Measurements from ENCODE around the gene SLC41A3.
"Not testable (repeated sequence)": the region's sequence is repeated elsewhere in the genome, so short reads cannot be mapped to it uniquely, and the experiment has no call there.

SLC41A3 gene

DNA sequence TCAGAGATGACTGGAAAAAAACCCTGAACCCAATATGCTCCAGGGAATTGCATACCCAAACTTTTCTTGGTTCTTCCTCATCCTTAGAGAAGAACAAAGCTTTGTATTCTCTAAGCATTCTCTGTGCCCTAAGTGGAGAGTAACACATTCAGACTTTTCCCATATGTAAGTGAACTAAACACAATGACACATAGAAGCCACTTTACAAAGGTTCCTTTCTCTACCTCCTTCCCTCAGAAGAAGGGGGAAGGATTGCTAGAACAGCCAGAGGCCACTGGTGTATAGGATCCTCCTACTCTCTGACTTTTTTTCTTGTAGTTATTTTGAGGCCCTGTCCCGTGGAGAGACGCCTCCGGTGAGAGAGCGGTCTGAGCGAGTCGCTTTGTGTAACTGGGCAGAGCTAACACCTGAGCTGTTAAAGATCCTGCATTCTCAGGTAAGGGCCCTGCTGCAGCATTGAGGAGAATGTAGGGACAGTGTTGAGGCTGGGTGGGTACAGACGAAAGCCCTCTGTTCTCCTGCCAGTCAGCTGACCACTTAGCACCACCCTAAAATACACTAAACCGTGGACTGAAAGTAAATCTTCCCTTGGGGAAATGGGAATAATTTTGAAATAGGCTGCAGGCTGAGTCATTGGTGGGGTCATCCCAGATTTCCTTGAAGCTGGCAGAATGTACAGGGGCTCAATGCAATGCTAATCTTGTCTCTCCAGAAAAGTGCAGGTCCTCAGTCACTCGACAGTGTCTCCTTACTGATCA, 108.5 kb downstream of the SLC41A3 start:
- not testable (repeated sequence) for DNase-seq

GRCh38 chr3:125971997-125972944, 111.7 kb downstream of the SLC41A3 start:
- DNase-seq, result peak; percentile 18

GRCh38 chr3:125968701-125969592, 115.0 kb downstream of the SLC41A3 start, which contains the start of gene ROPN1B:
Gene ROPN1B (plus strand): TSS chr3:125969178. CDS start chr3:125972055, 2,877 bp downstream.
- not testable (repeated sequence) for DNase-seq

DNA sequence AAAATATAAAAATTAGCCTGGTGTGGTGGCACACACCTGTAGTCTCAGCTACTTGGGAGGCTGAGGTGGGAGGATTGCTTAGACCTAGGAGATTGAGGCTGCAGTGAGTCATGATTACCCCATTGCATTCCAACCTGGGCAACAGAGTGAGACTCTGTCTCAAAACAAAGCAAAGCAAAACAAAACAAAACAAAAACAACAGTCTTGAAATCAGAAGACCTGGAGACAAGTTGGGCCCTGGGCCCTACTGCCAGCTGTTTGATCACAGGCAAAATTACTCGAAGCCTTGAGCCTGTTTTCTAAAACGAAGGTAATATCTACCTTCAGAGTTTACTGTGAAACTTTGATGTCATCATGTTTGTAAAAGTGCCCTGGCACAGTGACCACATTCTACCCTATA, 115.8 kb downstream of the SLC41A3 start:
- not testable (repeated sequence) for DNase-seq

- no peak for DNase-seq
These were observed 116.8 kb downstream of the SLC41A3 start for GRCh38 chr3:125967156-125967555.

- DNase-seq, result no peak
These were observed 118.4 kb downstream of the SLC41A3 start for GRCh38 chr3:125965505-125965904.

GRCh38 chr3:125963834-125964233, 120.1 kb downstream of the SLC41A3 start:
- DNase-seq, result not testable (repeated sequence)

- no peak for DNase-seq
These were observed 122.7 kb downstream of the SLC41A3 start for GRCh38 chr3:125961289-125961589.

DNA sequence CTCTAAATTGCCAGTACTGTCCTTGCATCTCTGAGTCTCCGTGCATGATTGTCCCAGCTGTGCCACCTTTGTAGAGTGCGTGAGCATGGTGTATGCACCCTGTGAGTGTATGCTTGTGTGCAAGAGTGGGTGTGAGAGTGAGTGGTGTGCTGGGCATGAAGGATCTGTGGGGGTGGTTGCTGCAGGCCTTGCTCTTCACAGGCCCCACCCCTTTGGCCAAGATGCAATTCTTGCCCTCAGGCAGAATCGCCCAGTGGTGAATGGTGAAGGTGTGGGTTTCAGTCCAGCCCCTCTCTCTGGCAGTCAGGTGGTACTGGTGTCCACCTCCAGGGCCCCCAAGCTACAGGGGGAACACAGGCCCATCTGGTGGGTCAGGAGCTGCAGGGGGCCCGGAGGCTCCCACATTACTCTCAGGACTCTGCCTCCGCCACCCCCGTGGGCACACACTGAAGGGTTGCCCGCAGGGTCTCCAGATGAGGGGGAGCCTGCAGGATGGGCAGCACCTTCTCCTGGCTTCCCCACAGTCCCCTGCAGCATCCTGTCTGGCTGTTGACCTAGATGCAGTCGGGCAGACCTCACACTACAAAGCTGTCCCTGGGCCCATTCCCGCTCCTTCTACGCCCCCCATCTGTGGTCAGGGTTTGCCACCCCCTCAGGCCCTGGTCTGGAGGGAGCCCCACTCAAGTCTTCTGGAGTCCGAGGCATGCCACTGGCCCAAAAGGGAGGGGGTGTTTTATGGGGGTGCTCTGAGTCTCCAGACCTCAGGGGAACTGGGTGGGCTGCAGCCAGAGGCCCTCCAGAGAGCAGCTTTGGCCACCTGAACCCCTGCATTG, 123.3 kb downstream of the SLC41A3 start:
- DNase-seq, result no peak

GRCh38 chr3:125960066-125960424, 123.9 kb downstream of the SLC41A3 start:
- DNase-seq, result no peak

DNA sequence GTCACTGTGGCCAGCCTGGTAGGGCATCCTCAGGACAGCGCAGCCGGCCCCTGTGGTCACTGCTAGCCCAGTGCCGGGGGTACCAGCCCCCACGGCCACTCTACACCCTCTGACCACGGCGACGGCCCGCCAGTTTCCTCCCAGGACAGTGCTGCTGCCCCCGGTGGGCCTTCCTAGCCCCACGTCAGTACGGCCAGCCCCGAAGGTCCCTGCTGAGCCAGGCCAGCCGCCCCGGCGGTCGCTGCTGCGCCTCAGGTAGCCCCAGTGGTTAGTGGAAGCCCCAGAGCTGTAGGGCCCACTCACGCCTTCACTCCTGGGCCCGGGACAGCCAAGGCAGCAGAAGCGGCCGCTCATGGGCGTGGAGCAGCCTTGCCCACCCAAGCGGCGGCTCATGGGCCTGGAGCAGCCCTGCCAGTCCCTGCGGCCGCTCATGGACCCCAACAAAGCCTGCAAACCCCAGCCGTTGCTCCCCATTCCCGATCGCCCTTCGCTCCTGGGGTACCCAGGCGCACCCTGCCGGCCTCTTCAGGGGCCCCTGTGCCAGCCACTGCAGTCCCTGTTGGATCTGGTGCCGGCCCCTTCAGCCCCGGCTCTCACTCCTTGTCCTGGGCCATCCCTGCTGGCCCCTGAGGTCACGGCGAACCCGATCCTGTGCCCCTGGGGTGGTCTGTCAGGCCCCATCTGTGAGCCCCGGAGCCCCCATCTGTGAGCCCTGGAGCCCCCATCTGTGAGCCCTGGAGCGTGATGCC, 124.4 kb downstream of the SLC41A3 start:
- DNase-seq, result no peak

GRCh38 chr3:125958511-125959316, 125.2 kb downstream of the SLC41A3 start:
- no peak for DNase-seq

GRCh38 chr3:125957674-125958510, 126.0 kb downstream of the SLC41A3 start:
- DNase-seq, result no peak

DNA sequence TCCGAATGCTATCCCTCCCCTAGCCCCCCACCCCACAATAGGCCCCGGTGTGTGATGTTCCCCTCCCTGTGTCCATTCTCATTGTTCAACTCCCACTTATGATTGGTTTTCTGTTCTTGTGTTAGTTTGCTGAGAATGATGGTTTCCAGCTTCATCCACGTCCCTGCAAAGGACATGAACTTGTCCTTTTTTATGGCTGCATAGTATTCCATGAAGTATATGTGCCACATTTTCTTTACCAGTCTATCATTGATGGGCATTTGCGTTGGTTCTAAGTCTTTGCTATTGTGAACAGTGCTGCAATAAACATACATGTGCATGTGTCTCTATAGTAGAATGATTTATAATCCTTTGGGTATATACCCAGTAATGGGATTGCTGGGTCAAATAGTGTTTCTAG, 126.9 kb downstream of the SLC41A3 start:
- not testable (repeated sequence) for DNase-seq
